Subcutaneous abdominal adipose tissue (tissue), 5 donors: ENCODE results near the gene THOC2.
"Not testable (repeated sequence)": the region's sequence is repeated elsewhere in the genome, so short reads cannot be mapped to it uniquely, and the experiment has no call there.

Experiments
- H3K27ac ChIP-seq: one replicate; pipeline ENCODE4 v1.7.0; 2013; ENCODE audit warnings: low read depth, mild to moderate bottlenecking, inconsistent platforms, low read length, moderate library complexity
- H3K27me3 ChIP-seq, 5 donors: one replicate each; pipeline ENCODE4 v1.7.0; 2013; ENCODE audit warnings: low read length in 5 of 5, inconsistent platforms in 1 of 5; ENCODE audit not compliant: control insufficient read depth in 5 of 5, insufficient read depth in 4 of 5
- H3K36me3 ChIP-seq, 5 donors: one replicate each; pipeline ENCODE4 v1.7.0; 2013; ENCODE audit warnings: low read length in 5 of 5; ENCODE audit not compliant: control insufficient read depth in 5 of 5, insufficient read depth in 5 of 5
- H3K4me1 ChIP-seq, 5 donors: one replicate each; pipeline ENCODE4 v1.7.0; 2013; ENCODE audit warnings: low read length in 5 of 5, mild to moderate bottlenecking in 3 of 5, moderate library complexity in 1 of 5; ENCODE audit not compliant: control insufficient read depth in 5 of 5, insufficient read depth in 5 of 5
- H3K4me3 ChIP-seq, 5 donors: one replicate each; pipeline ENCODE4 v1.7.0; 2013; ENCODE audit warnings: low read length in 5 of 5, low read depth in 1 of 5
- H3K9ac ChIP-seq, 5 donors: one replicate each; pipeline ENCODE4 v1.7.0; 2013; ENCODE audit warnings: low read length in 5 of 5, mild to moderate bottlenecking in 4 of 5, moderate library complexity in 3 of 5
- H3K9me3 ChIP-seq, 5 donors: one replicate each; pipeline ENCODE4 v1.7.0; 2013; ENCODE audit warnings: low read length in 5 of 5; ENCODE audit not compliant: control insufficient read depth in 5 of 5
- donor health status: healthy.
- donor health status: healthy.
- donor health status: healthy.
- donor health status: healthy.
- donor health status: healthy.

Gene THOC2

GRCh38 chrX:123679733-123680460 lies 53.0 kb downstream of the THOC2 start:
- not testable (repeated sequence) for H3K9me3 ChIP-seq, H3K9ac ChIP-seq, H3K27me3 ChIP-seq, H3K4me3 ChIP-seq, H3K4me1 ChIP-seq, H3K36me3 ChIP-seq, H3K27ac ChIP-seq

- no peak overlapping the region for H3K27ac ChIP-seq
- H3K27me3 ChIP-seq = no peaks in the 10 kb centered on the region
- peaks cover 0 to 4% (median 0%) of the 10 kb centered on the region in 5 donors for H3K9me3 ChIP-seq
- no peak overlapping the region for H3K9ac ChIP-seq
- H3K4me1 ChIP-seq = no peaks in the 10 kb centered on the region
- H3K36me3 ChIP-seq = peaks cover 0 to 6% (median 4%) of the 10 kb centered on the region in 5 donors
- no peak overlapping the region for H3K4me3 ChIP-seq
Observed at GRCh38 chrX:123675154-123675553, 57.7 kb downstream of the THOC2 start.

GRCh38 chrX:123673813-123674212 lies 59.0 kb downstream of the THOC2 start:
- H3K4me3 ChIP-seq = no peak overlapping the region
- H3K9me3 ChIP-seq = peaks cover 0 to 4% (median 0%) of the 10 kb centered on the region in 5 donors
- no peaks in the 10 kb centered on the region for H3K27me3 ChIP-seq
- no peak overlapping the region for H3K9ac ChIP-seq
- peaks cover 0 to 6% (median 4%) of the 10 kb centered on the region in 5 donors for H3K36me3 ChIP-seq
- no peak overlapping the region for H3K27ac ChIP-seq
- no peaks in the 10 kb centered on the region for H3K4me1 ChIP-seq

DNA sequence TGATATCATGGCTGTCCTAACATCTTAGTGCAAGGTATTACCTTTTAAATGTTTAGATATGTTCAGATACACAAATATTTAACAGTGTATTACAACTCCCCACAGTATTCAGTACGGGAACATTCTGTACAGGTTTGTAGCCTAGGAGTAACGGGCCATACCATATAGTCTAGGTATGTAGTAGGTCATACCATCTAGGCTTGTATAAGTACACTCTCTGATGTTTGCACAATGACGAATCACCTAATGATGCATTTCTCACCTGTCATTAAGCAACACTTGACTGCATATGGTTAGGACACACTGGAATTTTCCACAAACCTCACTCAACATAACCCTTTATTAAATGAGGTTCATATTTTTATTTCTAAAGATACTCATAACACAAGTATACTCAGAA lies 67.7 kb downstream of the THOC2 start:
- no peak overlapping the region for H3K4me3 ChIP-seq
- H3K4me1 ChIP-seq = no peaks in the 10 kb centered on the region
- no peak overlapping the region for H3K27ac ChIP-seq
- peaks cover 0 to 7% (median 0%) of the 10 kb centered on the region in 5 donors for H3K9me3 ChIP-seq
- H3K27me3 ChIP-seq = no peaks in the 10 kb centered on the region
- H3K9ac ChIP-seq = no peak overlapping the region
- H3K36me3 ChIP-seq = peaks cover 7 to 21% (median 11%) of the 10 kb centered on the region in 5 donors

GRCh38 chrX:123664467-123665167 lies 68.2 kb downstream of the THOC2 start:
- not testable (repeated sequence) for H3K9ac ChIP-seq, H3K27ac ChIP-seq, H3K27me3 ChIP-seq, H3K4me3 ChIP-seq, H3K9me3 ChIP-seq, H3K4me1 ChIP-seq
- H3K36me3 ChIP-seq = peaks cover 7 to 21% (median 11%) of the 10 kb centered on the region in 5 donors

- H3K4me3 ChIP-seq, H3K4me1 ChIP-seq, H3K9ac ChIP-seq, H3K9me3 ChIP-seq, H3K27ac ChIP-seq, H3K27me3 ChIP-seq: not testable (repeated sequence)
- peaks cover 7 to 21% (median 11%) of the 10 kb centered on the region in 5 donors for H3K36me3 ChIP-seq
Observed at GRCh38 chrX:123663720-123664119, 69.1 kb downstream of the THOC2 start.

DNA sequence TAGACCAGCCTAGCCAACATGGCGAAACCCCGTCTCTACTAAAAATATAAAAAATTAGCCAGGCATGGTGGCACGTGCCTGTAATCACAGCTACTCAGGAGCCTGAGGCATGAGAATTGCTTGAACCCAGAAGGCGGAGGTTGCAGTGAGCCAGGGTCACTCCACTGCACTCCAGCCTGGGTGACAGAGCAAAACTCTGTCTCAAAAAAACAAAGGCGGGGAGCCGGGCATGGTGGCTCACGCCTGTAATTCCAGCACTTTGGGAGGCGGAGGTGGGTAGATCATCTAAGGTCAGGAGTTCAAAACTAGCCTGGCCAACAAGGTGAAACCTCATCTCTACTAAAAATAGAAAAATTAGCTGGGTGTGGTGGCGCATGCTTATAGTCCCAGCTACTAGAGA lies 76.3 kb downstream of the THOC2 start:
- not testable (repeated sequence) for H3K9ac ChIP-seq, H3K27me3 ChIP-seq, H3K36me3 ChIP-seq, H3K27ac ChIP-seq, H3K4me3 ChIP-seq, H3K4me1 ChIP-seq, H3K9me3 ChIP-seq

- not testable (repeated sequence) for H3K4me1 ChIP-seq, H3K36me3 ChIP-seq, H3K4me3 ChIP-seq, H3K27me3 ChIP-seq, H3K9me3 ChIP-seq, H3K27ac ChIP-seq, H3K9ac ChIP-seq
Observed at GRCh38 chrX:123648811-123649181, 84.1 kb downstream of the THOC2 start.

DNA sequence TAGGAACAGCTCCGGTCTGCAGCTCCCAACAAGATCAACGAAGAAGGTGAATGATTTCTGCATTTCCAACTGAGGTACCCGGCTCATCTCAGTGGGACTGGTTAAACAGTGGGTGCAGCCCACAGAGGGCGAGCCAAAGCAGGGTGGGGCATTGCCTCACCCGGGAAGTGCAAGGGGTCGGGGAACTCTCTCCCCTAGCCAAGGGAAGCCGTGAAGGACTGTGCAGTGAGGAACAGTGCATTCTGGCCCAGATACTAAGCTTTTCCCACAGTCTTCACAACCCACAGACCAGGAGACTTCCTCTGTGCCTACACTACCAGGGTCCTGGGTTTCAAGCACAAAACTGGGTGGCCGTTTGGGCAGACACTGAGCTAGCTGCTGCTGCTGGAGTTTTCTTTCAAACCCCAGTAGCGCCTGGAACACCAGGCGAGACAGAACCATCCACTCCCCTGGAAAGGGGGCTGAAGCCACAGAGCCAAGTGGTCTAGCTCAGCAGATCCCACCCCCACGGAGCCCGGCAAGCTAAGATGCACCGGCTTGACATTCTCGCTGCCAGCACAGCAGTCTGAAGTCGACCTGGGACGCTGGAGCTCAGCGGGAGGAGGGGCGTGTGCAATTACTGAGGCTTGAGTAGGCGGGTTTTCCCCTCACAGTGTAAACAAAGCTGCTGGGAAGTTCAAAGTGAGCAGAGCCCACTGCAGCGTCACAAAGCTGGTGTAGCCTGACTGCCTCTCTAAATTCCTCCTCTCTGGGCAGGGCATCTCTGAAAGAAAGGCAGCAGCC lies 84.6 kb downstream of the THOC2 start:
- Histone ChIP-seq H3K27ac (no peak overlapping the region), H3K36me3 (no peaks in the 10 kb centered on the region), H3K4me3 (no peak overlapping the region), H3K4me1 (peaks cover 0 to 3% (median 0%) of the 10 kb centered on the region in 5 donors), H3K27me3 (no peaks in the 10 kb centered on the region), H3K9ac (no peak overlapping the region), H3K9me3 (no peaks in the 10 kb centered on the region)

DNA sequence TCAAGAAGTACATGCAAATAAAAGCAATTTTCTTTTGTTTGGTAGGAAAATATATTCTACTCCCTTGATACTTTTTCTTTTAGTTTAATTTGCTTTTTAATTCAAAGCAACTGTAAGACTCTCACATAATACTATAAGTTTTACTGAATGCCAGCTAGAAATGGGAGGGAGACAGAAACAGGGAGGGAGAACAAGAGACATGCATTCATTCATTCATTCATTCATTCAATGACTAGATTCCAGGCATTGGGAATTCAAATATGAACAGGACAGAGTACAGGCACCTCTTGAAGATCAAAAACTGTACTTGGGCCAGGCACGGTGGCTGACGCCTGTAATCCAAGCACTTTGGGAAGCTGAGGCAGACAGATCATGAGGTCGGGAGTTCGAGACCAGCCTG lies 85.6 kb downstream of the THOC2 start:
- Histone ChIP-seq H3K36me3 (peaks cover 0 to 5% (median 0%) of the 10 kb centered on the region in 5 donors), H3K4me3 (no peak overlapping the region)

More for the DNA sequence above, 85.6 kb downstream of the THOC2 start:
- Histone ChIP-seq H3K27me3 (no peaks in the 10 kb centered on the region), H3K9ac (no peak overlapping the region), H3K9me3 (no peaks in the 10 kb centered on the region), H3K4me1 (peaks cover 0 to 3% (median 0%) of the 10 kb centered on the region in 5 donors), H3K27ac (no peak overlapping the region)
